ENCODE measurements around the gene ADAP1.

DNA sequence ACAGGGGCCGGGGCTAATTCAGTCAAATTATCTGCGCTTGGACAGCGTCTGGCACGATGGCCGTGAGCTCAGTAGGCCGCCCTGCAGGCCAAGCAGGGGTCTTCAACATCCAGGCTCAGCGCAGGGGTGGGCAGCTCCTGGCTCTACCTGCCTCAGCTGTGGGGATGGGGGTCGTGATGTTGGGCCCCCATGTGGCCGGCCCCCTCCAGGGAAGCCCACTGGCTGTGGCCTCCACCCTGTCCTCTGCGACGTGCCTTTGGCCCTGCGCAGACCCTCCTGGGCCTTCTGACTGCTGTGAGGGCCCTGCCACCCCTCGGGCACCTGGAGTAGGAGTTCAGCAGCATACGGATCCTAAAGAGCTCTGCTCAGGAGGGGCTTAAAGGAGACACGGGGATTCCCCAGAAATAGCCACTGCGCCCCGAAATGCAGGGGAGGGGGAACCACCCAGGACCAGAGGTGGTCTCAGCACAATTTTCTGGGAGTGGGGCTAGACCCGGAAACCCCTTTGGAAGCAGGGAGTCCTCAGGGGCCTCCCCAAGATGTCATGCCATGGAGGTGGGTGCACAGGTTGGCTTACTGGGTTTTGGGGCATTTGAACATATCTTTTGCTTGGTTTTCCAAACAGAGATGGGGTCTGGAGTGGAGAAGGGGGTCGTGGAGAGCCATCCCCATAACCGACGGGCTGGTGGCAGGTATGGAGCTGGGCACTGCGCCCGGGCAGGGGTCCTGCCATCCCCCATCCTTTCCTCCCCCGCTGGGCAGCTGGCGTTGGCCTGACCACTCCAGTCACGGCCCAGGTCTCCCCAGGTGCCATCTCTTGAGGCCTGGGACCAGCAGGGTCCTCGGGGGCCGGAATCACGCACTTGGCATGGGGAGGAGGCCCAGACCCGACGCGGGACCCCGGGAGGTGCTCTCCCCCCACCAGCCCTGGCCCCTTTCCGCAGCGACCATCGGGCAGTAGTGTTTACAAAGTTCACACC is 4.0 kb upstream of the ADAP1 start:
- TF ChIP-seq EZH2 (IDR thresholded peaks at IDR 0.05) (no peak), ZNF274 (IDR thresholded peaks at IDR 0.05; ENCODE audit: low read depth, low read length) (no peak), TCF7L2 (IDR thresholded peaks at IDR 0.05; ENCODE audit: borderline replicate concordance, extremely low read depth, insufficient read depth, insufficient read length) (no peak), YY1 (IDR thresholded peaks at IDR 0.05; ENCODE audit: extremely low read depth, insufficient replicate concordance, low read depth, low read length) (no peak), SP1 (IDR thresholded peaks at IDR 0.05; ENCODE audit: low read depth) (no peak), POLR2A (IDR thresholded peaks at IDR 0.05; ENCODE audit: borderline replicate concordance, extremely low read depth, insufficient read depth, insufficient read length) (no peak), SIN3A (IDR thresholded peaks at IDR 0.05; ENCODE audit: low read depth) (no peak), REST (IDR thresholded peaks at IDR 0.05; ENCODE audit: low read depth) (no peak), ZFX (IDR thresholded peaks at IDR 0.05) (no peak), EZH2phosphoT487 (IDR thresholded peaks at IDR 0.05; ENCODE audit: borderline replicate concordance) (no peak), POLR2AphosphoS5 (IDR thresholded peaks at IDR 0.05; ENCODE audit: low read depth, low read length) (no peak)
- TF ChIP-seq, protein P1, sequence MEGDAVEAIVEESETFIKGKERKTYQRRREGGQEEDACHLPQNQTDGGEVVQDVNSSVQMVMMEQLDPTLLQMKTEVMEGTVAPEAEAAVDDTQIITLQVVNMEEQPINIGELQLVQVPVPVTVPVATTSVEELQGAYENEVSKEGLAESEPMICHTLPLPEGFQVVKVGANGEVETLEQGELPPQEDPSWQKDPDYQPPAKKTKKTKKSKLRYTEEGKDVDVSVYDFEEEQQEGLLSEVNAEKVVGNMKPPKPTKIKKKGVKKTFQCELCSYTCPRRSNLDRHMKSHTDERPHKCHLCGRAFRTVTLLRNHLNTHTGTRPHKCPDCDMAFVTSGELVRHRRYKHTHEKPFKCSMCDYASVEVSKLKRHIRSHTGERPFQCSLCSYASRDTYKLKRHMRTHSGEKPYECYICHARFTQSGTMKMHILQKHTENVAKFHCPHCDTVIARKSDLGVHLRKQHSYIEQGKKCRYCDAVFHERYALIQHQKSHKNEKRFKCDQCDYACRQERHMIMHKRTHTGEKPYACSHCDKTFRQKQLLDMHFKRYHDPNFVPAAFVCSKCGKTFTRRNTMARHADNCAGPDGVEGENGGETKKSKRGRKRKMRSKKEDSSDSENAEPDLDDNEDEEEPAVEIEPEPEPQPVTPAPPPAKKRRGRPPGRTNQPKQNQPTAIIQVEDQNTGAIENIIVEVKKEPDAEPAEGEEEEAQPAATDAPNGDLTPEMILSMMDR (IDR thresholded peaks at IDR 0.05 in 2 of 3, conservative IDR thresholded peaks at IDR 0.05 in 1 of 3; ENCODE audit: borderline replicate concordance in 1 of 3, insufficient read depth in 1 of 3, low read depth in 2 of 3, low read length in 2 of 3), result no peak
